SHP77 treated with DMSO at 0.1 percent for 48 hours (cell line): ENCODE measurements around the gene SLC47A2.
A peak's percentile ranks its signal among the peaks of the same experiment; 100 is the strongest.
"Not testable (repeated sequence)": the region's sequence is repeated elsewhere in the genome, so short reads cannot be mapped to it uniquely, and the experiment has no call there.

Experiments
- DNase-seq: peaks from one replicate; lab custom pipeline; 2025; lab: John Stamatoyannopoulos, UW

SLC47A2 gene

DNA sequence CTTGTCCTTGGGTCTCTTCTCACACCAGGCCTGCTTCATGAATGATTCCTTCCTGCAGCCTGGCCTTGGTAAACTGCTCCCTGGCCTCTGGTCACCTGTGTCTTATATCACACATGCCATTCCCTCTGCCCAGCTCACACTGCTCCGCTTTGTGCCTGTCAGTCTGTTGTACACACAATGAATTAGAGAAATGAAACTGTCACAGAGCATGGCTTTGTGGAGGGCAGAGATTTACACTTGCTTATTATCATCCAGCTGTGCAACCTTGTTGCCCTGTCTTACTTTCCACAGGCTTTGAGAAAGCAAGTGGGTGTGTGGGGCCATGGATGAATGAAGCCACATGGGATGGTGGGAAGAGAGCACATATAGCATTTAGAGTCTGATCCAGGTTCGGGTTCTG is 45.5 kb downstream of the SLC47A2 start:
- no peak for DNase-seq

DNA sequence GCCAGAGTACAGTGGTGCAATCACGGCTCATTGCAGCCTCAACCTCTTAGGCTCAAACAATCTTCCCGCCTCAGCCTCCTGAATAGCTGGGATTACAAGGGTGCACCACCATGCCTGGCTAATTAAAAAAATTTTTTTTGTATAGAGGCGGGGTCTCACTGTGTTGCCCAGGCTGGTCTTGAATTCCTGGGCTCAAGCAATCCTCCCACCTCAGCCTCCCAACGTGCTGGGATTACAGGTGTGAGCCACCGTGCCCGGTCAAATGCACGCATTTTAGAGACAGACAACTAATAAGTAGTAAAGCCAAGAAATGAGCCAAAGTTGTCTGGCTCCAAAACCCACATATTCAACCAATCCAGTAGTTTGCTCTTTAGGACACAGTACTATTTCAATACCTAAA is 46.7 kb downstream of the SLC47A2 start:
- not testable (repeated sequence) for DNase-seq

DNA sequence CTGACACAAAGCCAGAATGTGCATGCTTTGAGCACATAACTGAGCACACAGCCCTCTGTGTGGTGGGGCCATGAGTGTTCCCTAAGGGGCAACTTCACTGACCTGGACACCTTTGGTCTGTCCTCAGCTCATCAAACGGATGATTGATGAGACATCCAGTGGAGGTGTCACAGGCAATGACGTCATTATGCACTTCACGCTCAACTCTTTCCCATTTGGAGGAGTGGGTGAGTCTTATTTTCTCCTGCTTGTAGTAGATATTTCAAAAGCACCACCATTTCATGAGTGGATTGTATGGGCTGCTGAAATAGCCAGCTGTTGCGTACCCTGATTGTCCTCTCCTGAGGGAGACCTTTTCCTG is 51.6 kb downstream of the SLC47A2 start:
- DNase-seq = peak; percentile 48

DNA sequence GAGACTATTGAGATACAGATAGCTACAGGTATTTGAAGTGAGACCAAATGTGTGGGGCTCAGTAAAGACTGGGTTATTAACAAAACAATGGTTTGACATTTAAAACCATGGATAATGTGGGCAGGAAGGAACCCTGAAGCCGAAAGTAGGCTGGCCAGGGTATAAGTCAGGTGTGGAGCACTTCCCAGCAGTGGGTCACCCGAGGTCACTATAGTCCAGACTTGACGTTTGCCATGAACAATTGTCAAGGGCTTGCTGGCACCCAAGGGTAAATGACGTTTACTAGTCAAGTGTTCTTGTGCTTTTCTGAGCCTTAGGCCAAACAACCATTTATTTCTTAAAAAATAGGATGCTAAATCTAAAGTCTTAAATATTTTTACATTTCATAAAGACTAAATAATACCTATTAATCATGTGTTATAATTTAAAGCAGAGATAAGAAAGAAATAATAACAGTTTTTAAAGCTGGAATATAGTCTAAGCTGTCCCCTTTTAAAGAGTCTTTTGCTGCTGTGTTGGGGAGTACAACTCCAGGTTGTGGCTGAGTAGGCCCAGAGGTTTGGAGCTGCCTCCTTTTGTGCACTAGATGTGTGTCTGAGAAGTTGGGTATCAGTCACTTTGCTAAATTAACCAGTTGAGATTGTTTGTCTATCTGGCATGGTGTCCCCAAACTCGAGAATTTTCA is 52.1 kb downstream of the SLC47A2 start:
- DNase-seq = no peak

DNA sequence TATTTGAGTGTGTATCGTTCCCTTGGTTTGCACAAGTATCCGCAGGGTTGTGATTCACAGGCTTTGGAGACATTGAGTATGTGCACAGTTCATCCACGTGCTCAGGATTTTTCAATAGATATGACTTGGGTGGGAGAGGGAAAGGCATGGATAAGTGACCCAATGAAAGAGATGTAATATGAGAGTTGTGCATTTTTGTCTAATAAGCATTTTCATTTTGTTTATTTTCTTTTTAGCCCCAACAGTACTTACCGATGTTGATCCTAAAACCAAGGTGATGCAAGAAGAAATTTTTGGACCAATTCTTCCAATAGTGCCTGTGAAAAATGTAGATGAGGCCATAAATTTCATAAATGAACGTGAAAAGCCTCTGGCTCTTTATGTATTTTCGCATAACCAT is 53.3 kb downstream of the SLC47A2 start:
- no peak for DNase-seq

DNA sequence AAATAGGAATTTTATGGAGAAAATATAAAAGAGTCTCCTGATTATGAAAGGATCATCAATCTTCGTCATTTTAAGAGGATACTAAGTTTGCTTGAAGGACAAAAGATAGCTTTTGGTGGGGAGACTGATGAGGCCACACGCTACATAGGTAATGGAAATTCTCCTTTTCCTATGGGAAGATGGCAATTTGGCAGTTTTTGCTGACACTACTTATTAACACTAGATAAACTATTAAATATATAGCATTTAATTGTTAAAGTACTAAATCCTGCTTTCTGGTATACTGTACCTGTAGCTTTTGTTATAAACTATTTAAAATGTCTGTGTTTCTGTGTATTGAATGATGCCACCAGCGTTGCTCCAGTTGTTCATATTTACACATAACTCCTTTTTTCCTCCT is 55.3 kb downstream of the SLC47A2 start:
- no peak for DNase-seq

DNA sequence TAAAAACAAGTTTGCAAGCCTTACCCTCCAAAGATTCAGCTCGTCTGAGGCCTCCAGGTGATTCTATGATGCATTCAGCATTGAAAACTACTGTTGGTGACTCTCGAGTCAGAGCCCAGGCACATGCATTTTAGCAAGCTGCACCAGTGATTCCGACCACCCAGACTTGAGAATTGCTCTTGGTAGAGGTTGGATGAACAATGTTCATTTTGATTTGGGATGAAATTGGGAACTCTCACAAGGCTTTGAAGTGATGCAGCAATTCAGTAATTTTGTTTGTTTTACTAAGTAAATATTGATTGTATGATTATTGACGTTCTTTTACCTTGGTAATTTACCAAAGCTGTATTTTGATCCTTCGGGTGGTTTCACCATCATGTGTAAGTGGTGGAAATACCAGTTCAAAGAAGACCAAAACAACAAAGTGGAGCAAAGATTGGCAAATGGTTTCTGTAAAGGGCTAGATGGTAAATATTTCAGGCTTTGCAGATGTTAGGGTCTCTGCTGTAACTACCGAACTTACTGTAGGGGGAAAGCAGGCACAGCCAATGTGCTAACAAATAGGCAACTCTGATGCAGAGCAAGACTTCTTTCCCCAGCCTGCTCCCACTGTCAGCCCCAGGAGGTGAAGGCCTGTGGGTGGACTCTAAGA is 56.0 kb downstream of the SLC47A2 start:
- no peak for DNase-seq

DNA sequence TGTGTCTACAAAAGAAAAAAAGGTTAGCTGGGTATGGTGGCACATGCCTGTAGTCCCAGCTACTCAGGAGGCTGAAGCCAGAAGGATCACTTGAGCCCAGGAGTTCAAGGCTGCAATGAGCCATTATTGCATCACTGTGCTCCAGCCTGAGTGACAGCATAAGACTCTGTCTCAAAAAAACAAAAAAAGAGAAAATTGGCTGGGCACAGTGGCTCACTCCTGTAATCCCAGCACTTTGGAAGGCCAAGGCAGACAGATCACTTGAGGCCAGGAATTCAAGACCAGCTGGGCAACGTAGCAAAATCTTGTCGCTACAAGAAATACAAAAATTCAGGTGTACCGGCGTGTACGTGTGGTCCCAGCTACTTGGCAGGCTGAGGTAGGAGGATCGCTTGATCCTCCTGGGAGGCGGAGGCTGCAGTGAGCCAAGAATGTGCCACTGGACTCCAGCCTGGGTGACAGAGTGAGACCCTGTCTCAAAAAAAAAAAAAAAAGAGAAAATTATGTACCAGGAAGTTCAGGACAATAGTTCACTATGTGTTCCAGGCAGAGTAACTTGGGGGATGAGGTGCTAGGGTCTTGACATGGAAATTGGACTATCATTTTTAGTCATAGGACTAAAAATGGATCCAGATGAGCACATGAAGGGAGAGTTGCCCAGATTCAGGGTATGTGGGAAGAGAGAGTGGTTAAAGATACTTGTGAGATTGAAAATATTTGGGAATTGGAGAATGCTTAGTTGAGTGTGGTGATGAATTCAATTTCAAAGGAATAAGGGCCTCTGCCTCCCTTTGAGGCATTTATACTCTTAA is 56.8 kb downstream of the SLC47A2 start:
- DNase-seq = no peak

DNA sequence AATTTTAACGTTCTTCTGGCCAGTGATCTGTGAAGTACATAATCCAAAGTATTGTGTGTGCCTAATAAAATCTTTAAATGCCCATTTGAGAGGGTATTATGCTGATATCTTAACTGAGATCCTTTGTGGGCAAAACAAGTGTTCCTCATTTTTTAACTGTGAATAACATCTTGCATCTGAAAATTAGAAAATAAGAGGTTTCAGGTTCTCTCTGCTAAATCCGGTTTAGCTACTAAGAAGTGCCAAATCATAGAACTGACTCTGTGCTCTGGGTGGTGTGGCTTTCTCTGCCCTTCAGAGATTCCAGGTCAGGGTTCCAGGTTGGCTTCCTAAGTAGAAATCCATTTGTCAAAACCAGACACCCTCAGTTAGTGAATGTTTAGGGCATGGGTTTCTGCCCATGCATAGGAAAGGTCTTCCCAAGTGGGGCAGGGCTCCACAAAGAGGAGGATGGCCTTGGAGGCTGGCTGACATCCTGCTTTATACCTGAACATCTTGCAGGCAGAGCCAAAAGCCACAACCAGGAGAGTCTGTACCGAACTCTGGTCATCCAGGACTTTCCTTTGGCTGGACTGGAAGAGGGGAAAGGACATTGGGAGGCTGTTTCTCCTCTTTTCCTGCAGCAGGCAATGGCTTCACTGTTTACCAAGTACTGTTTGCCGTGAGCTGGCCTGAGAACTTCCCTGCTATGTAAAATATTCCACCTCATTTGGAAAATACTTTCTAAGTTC is 59.4 kb downstream of the SLC47A2 start:
- DNase-seq = no peak

DNA sequence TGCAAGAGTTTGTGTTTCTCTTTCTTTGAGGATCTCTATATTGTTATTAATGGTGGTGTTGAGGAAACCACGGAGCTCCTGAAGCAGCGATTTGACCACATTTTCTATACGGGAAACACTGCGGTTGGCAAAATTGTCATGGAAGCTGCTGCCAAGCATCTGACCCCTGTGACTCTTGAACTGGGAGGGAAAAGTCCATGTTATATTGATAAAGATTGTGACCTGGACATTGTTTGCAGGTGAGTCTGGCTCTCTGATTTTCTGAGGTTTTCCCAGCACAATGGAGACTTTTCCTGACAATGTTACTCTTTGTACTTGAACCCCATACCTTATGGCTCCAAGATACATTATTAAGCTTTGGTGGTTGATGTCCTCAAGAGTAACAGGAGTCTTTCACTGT is 60.0 kb downstream of the SLC47A2 start:
- DNase-seq = no peak

DNA sequence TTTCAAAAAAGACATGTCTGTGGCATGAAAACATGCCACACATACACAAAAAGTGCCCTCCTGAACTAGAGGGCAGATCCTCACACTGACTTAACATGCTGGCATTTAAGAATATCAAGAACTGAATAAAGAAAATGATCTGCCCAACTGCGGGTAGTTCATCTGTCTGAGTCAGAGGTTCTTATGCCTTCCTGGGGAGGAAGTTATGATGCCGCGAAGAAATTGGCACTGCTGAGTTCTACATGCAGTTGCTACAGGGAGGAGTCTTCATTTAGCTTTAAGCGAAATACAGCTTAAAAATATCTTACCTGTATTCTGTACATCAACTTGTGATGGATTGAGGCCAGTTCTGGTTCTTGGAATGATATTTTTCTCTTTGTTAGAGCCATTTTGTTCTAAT is 61.5 kb downstream of the SLC47A2 start:
- no peak for DNase-seq

DNA sequence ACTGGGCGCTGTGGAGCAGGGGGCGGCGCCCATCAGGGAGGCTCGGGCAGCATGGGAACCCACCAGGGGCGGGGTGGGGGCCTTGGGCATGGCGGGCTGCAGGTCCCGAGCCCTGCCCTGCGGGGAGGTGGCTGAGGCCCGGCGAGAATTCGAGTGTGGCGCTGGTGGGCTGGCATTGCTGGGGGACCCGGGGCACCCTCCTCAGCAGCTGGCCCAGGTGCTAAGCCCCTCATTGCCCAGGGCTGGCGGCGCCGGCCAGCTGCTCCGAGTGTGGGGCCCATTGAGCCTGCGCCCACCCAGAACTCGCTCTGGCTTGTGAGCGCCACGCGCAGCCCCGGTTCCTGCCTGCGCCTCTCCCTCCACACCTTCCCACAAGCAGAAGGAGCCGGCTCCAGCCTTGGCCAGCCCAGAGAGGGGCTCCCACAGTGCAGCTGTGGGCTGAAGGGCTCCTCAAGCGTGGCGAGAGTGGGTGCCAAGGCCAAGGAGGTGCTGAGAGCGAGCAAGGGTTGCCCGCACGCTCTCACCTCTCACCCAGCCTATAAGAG is 62.0 kb downstream of the SLC47A2 start:
- no peak for DNase-seq

DNA sequence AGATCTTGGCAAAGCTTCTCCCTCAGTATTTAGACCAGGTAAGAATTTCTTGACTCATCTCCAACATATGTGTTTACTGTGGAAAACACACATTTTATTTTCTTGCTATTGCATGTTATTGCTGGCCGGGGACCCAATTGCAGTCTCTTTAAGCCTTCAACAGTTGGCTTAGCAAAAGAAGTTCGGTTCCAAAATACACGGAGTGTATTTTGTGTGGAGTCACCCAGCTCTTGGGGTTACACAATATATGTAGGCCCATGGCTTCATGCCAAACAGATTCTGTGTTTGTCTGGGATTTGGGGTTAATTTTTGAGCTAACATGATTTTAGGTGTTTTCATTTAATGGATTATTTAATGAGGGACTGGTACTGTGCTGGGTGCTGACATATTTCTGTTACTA is 63.8 kb downstream of the SLC47A2 start:
- no peak for DNase-seq

DNA sequence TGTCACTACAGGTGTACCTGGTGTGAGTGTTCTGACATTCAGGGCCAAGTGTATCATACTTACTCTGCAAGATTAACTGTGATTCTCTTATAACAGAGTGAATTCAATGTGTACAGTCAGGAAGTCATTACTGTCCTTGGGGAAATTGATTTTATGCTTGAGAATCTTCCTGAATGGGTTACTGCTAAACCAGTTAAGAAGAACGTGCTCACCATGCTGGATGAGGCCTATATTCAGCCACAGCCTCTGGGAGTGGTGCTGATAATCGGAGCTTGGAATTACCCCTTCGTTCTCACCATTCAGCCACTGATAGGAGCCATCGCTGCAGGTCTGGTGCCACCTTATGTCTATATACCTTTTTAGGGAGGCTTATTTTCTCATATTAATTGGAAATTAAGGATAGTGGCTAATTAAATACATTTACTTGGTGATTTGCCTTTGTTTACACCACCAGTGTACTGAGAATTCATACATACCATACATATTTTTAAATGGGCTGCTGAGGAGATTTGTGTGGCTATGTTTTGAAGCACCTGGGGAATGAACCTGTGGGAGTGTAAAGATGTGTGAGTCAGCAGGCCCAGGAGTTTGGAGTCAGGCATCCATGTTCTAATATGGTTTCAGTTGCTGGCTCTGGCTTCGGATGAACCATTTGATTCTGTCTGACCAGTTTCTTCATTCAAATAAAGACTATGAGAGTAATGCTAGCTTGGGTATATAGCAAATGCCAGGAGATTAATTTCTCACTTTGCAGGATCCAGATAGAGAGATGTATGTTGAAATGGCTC is 64.7 kb downstream of the SLC47A2 start:
- no peak for DNase-seq

DNA sequence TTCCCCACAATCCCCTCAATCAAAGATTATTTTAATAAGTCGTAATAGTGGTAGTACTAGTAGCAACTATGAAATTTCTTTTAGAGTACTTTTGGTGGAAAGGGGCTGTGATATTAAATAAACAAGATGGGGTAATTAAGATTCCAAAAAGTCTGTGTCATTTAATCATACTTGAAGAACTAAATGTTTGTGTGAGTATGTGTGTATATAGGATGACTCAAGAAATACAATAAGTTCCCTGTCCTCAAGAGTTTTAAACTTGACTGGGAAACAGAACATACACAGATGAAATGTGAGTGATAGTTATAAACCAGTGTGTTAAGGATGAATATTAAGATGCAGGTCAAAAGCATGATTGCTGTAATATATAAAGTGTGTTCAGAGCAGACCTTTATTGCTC is 65.6 kb downstream of the SLC47A2 start:
- no peak for DNase-seq

DNA sequence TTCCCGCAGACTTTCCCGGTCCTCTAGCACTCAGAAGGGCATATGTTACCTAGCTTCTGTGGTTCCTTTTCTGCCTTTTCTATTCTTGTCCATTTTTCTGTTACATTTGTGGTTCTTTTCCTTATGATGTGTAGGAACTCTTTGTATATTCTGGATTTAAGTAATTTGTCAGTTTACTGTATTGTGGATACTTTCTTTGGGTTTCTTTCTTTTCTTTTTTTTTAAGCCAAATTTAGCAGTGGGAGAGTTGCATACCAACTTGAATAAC is 67.2 kb downstream of the SLC47A2 start:
- no peak for DNase-seq

DNA sequence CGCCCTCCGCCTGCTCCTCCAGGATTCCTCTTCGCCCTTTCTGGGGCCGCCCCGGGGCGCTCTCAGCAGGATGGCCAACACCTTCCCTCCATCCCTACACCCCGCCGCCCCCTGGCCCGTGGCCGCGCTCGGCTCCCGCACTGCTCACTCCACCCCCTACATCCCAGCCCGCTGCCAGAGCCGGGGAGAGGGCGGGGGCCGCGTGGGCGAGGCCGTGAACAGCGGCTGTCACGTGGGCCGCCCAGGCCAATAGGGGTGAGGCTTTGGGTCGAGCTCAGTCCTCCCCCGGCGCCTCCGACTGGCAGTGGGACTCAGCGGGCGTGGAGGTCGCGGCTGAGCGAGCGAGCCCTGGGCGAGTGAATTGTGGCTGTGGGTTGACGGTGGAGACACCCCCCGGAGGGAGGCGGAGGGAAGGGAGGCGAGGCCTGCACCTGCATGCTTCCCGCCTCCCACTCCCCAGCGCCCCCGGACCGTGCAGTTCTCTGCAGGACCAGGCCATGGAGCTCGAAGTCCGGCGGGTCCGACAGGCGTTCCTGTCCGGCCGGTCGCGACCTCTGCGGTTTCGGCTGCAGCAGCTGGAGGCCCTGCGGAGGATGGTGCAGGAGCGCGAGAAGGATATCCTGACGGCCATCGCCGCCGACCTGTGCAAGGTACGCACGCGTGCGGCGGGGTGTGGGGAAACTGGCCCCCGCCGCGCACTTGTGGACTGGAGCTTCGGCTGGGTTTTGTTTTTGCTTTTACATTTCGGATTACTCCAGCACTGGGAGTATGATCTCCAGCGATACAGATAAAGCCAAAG is 67.7 kb downstream of the SLC47A2 start, which contains the start of gene ALDH3A2:
TSS of gene ALDH3A2 (plus strand) at position 277 of the 799 bp plus-strand sequence. CDS start at position 498, 221 bp downstream.
- peak; percentile 99 for DNase-seq

DNA sequence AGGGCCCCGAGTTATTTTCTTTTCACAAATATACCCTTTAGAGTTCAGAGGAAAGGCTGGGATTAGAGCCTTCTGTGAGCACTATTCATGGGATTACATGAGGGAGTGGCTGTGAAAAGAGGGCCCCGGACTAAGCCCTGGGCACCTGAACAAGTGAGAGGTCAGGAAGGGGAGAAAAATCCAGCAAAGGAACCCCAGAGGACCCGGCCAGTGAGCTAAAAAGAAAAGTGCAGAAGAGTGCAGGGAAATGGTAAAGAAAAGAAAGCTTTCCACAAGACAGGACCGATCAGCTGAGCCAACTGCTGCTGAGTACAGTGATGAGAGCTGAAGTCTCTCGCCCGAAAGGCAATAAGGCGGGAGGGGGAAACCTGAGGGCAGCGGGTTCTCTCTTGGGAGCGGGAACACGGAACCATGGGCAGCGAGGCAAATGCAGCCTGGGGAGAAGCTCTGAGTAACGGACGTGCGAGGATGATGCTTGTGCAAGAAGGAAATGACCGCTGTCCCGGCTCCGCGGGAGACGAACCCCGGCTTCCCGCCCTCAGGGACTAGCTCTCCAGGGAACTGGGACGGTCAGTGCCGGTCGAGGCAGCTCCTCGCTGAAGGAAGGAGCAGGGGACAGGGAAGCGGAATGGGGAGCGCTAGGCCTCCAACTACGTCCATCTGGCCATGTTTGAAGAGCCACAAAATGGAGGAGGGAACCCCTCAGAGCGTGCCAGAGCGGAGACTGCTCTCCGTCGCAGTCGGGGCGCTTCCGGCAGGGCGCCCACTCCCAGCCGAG is 68.5 kb downstream of the SLC47A2 start:
- DNase-seq = peak; percentile 91

DNA sequence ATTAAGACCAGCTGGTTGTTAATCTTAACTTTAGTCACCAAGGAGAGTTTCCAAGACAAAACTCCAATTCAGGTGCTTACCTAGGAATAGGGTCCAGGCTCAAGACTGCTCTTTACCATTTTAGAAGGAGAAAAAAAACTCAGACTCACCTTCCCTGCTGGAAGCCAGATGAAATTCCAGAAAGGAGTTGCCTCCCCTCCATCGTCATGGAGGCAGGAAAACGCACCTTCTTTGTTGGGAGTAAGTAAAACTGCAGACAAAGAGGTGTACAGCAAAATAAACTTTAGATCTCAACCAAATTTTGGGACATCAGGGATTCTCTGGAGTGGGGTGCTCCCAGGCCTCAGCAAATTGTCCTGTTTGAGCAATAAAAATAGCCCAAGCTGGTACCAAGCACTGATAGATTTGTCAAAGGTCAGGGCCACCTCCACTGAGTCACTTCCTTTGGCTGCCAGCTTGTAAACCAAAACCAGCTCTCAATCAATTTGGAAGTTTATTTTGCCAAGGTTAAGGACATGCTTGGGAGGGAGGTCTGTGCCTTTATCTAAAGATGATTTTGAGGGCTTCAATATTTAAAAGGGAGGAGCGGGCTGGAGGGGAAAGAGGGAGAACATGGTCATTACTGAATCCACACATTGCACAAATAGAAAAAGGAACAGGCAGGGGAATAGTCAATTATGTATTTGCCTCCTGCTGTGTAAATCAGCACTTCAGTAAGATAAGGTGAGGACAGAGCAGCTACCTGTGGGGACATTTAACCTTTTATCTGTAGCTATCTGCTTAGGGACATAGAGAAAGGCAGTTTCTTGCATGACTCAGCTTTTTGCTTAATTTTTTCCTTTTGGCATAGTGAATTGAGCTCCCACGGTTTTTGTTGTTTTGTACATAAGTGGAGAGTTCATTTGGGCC is 69.3 kb downstream of the SLC47A2 start:
- DNase-seq = peak; percentile 60
